HG02642 (cell line): Measurements from ENCODE around the gene CTRL.

ENCODE experiments used
- ATAC-seq: cut with Tn5 transposase; IDR thresholded peaks from one replicate; pipeline ENCODE4 v1.9.1; 2021; ENCODE audit warnings: mild to moderate bottlenecking; ENCODE audit not compliant: unreplicated experiment, poor library complexity

The CTRL gene

GRCh38 chr16:67963662-67964321 is 32.1 kb upstream of the CTRL start:
- ATAC-seq = no peak

- no peak for ATAC-seq
Measured at GRCh38 chr16:67963292-67963661, 31.6 kb upstream of the CTRL start.

- ATAC-seq = no peak
Measured at GRCh38 chr16:67962135-67962534, 30.5 kb upstream of the CTRL start.

DNA sequence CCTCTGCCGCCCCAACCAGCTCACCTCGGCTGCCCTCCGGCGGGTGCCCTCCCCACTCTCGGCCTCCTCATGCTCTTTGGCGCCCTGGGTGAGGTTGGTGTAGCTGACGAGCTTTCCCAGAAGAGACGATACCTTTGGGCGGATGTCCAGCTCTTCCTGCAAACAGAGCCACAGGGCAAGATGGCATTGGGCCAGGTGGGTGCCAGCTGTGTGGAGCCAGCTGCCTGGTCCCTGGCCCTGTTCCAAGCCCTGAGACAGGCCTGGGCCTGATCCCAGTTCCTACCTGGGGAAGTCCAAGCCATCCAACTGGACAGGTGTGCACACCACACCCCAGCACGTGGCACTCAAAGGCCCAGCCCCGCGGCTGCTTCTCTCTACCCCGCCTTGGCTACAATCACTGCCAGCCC is 29.9 kb upstream of the CTRL start:
- ATAC-seq = no peak

DNA sequence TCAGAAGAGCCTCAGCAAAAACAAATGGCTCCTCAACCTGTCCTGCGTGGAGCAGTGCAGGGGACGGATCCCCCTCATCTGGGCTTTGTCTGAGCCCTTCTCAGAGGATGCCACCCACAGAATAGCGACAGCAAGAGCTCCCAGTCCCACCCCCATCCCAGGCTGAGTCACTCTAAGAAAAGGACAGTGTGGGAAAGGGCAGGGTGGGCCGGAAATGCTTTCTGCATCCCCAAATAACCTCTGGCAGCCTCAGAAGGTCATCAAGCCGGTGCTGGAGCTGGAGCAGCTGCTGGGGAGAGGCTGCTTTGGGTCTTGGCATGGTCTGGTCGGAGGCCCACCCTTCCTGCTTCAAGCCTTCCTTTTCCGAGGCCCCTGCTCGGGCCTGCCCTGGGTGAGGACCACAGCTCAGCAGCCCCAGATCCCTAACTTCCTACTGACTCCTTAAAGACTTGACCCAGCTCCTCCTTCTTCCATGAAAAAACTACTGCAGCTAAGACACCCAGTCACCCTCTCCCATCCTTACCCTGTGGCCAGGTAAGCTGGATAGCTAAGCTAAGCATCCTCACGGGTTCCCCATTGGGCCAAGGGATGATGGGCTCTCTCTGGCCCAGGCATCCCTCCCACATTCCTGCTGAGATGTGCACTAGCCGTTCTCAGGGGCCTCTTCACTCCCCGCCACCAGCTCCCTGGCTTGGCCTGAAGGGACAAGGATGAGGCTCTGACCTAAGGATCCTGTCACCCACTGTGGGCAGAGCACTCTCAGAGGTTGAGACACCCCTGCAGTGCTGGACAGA is 28.1 kb upstream of the CTRL start:
- ATAC-seq = no peak

DNA sequence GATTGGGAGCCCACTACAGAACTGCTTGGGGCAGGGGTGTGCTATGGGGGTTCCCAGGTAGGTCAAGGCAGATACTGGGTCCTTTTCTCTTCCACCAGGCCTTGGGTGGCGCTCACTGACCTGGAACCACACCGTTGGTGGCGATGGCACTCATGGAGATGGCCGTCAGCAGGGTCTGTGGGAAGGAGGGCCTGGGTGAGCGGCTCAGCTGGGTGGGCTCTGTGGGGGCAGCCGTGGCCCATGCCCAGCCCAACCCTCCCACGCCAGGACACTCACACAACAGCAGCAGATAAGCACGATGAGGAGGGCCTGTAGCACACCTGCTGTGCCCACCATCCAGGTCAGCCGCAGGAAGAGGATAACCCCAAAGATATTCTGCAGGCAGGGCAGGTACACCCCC is 26.0 kb upstream of the CTRL start:
- ATAC-seq = no peak

GRCh38 chr16:67954421-67955196 is 22.9 kb upstream of the CTRL start:
- no peak for ATAC-seq

GRCh38 chr16:67953641-67954375 is 22.1 kb upstream of the CTRL start:
- no peak for ATAC-seq

GRCh38 chr16:67951485-67951884 is 19.8 kb upstream of the CTRL start:
- no peak for ATAC-seq

DNA sequence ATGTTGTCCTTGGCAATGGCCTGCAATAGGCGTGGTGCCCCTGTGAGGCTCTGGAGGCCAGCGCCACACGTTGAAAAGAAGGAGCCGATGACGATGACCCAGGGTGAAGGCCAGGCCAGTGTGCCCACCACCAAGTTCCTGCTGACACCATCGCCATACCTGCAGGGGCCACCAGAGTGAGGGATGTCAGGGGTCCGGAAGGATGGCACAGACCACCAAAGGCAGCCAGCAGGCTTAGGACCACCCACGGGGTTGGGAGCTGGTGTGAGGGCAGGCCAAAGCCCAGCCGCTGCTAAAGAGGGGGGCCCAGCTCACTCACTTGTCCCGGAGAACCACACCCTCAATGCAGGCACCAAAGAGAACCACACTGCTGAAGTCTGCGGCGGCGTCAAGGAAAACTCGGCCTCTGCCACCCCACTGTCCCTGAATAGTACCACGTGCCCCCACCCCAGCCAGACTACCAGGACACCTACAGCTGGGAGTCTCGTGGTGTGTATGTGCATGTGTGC is 18.7 kb upstream of the CTRL start:
- ATAC-seq = no peak

DNA sequence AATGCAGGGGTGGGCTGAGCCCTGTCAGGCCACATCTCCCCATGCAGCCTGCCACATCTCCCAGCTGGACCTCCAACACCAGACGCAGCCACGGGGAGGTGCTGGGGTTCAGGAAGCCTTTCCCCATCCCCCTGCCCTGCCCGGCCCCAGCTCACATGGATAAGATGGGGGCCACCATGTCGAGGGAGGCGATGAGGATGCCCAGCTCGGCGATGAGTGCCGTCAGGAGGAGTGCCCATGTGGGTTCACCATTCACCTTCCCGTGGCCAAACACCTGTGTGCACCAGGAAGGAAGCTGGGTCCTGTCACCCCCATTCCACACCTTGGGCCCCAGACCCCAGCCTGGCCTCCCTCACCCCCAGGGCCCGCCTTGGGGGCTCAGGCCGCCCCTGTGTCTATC is 18.0 kb upstream of the CTRL start:
- no peak for ATAC-seq

- no peak for ATAC-seq
Measured at GRCh38 chr16:67948015-67948414, 16.4 kb upstream of the CTRL start.

GRCh38 chr16:67946966-67947558 is 15.4 kb upstream of the CTRL start:
- no peak for ATAC-seq

DNA sequence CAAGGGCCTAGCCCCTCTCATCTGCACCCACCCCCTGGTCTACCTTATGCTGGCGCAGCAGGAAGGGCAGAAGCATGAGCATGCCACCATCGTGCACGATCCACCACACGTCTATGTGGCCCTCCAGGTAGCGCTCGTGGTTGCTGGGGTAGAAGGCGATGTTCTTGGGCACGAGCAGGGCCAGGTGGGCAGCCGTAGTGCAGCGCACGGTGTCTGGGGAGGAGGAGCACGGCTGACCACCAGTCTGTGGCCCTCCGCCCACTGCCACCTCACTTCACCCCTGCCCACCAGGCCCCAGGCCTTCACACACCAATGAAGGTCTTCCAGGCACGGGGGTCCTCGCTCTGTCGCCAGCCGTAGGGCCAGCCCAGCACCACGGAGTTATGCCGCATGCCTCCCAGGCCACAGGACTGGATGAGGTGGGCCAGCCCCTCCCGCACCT is 14.5 kb upstream of the CTRL start:
- no peak for ATAC-seq

DNA sequence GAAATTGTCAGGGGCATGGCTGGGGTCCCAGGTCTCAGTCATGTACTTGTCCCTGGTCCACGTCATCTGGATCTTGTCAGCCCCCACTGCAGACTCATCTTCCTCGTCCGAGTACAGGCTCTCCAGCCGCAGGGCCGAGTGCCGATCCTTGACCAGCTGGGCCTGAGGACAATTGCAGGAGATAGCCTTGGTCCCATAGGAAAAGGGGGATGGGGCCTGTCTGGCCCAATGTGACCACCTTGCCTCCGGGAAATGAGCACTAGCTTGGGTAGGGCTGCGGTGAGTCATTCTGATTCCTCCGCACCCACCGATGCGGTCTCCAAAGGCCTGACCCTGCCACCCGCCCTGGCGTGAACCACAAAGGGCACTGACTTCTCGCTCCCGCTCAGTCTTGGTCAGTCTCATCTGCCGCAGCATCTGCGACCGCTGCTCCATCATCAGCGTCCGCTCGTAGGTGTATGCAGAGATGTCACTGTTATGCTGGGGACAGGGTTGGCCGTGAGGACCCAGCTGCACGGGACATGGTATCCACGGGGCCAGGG is 13.8 kb upstream of the CTRL start:
- no peak for ATAC-seq

GRCh38 chr16:67944690-67945391 is 13.2 kb upstream of the CTRL start:
- no peak for ATAC-seq

GRCh38 chr16:67943619-67944504 is 12.2 kb upstream of the CTRL start, which contains the start of gene LCAT:
TSS of gene LCAT (minus strand) at chr16:67944120. CDS start at chr16:67944101, 19 bp downstream.
- ATAC-seq = no peak

DNA sequence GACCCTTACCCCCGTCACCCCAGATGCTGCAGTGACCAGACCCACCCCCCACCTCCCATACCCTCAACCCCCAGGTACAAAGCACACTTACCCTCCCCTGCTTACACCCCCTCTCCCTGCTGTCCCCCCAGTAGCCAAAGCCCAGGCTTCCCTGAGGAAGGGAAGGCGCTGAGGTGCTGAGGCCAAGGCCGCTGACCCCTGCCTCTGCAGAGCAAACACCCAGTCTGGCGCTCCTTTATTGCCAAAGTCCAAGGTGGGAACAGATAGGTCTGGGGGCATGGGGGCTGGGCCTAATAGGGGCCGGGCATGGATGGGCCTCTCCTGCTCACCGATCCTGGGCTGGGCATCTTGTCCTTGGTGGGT is 11.6 kb upstream of the CTRL start:
- no peak for ATAC-seq
